ENCODE results near the gene PLA2G6. TPM values are rescaled to one million over a fixed set of nuclear protein-coding genes. Genes with fewer than 3 reads are reported as not detected.

Gene PLA2G6
- total and polyA plus RNA-seq, 2 of the 13 experiments (the other 11 are each of a cell fraction or from before 2014, with no cell fraction given): 4.8 to 11.5 TPM

DNA sequence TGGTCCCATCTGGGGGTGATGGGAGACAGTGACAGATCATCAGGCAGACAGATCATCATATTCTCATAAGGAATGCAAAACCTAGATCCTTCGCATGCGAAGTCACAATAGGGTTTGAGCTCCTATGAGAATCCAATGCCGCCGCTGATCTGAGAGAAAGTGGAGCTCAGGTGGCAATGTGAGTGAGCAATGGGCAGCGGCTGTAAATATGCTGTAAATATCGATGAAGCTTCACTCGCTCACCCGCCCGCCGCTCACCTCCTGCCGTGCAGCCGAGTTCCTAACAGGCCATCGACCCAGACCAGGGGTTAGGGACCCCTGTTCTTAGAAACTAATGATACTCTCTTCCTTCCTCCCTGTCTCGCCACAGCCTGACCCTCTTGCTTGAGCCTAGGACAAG lies 9.4 kb upstream of the PLA2G6 start:
- WGBS (ENCODE audit: low lambda C conversion rate): 82% methylated on average over 14 of the region's 14 CpGs
- Histone ChIP-seq H3K9me3 (ENCODE audit: low read length) (no peaks in the 10 kb centered on the region), H4K20me1 (ENCODE audit: insufficient read depth, low read length) (no peaks in the 10 kb centered on the region), H3K4me3 (replicated peaks in 1 of 3; ENCODE audit: insufficient read depth in 1 of 3, low read depth in 2 of 3, low read length in 3 of 3) (no peak overlapping the region), H3K79me2 (ENCODE audit: insufficient read depth, low read length) (no peaks in the 10 kb centered on the region), H3K36me3 (replicated peaks in 1 of 2; ENCODE audit: control insufficient read depth in 1 of 2, insufficient read depth in 2 of 2, low read length in 2 of 2) (no peaks in the 10 kb centered on the region), H3K4me1 (ENCODE audit: insufficient read depth, low read length) (peaks cover 77% of the 10 kb centered on the region), H3K4me2 (ENCODE audit: low read depth, low read length) (peak overlapping the region; percentile 45; the same call in 1 of the 2 replicates), H3K9ac (ENCODE audit: insufficient read depth, low read depth, low read length) (no peak overlapping the region), H3K27ac (ENCODE audit: extremely low read length, insufficient read depth, low read length) (no peak overlapping the region), H2AFZ (ENCODE audit: low read length) (no peak overlapping the region), H3K27me3 (ENCODE audit: control insufficient read depth in 1 of 2, insufficient read depth in 2 of 2, low read length in 2 of 2) (no peaks in the 10 kb centered on the region)
- intact Hi-C loops (cut with micrococcal nuclease; ENCODE audit: unreplicated experiment) (no loop called here), in situ Hi-C loops (cut with HindIII; ENCODE audit: extremely low pct_ligation_motif_present, low pct_unique_long_range_greater_than_20kb) (no loop called here)
- CTCF ChIA-PET (ENCODE audit: low intra/inter-chr PET ratio, low total read pairs): no interaction called here
- BruUV-seq (replicated peaks): no TSS peak
- FAIRE-seq: no peak
- POLR2A ChIA-PET: interaction anchor here (0.9 to 1.9 kb wide), 2 partner anchors 9 to 13 kb away, joined by 3 to 7 read pairs; partner anchors contain the start of gene PLA2G6
- TF ChIP-seq TAF1 (CRISPR knock-in tag; IDR thresholded peaks at IDR 0.05): no peak
- TF ChIP-seq PLRG1 (conservative IDR thresholded peaks at IDR 0.05): no peak
- TF ChIP-seq TOPORS (CRISPR knock-in tag; IDR thresholded peaks at IDR 0.05): no peak
- TF ChIP-seq ZBTB38 (CRISPR knock-in tag; IDR thresholded peaks at IDR 0.05): peak; percentile 71; the same call in 1 of the 2 replicates
- no peak for TF ChIP-seq U2AF2 (IDR thresholded peaks at IDR 0.05; ENCODE audit: low read depth, low read length)
- TF ChIP-seq HNRNPH1 (optimal IDR thresholded peaks at IDR 0.05; ENCODE audit: low read depth, low read length): no peak
- TF ChIP-seq, protein P1, sequence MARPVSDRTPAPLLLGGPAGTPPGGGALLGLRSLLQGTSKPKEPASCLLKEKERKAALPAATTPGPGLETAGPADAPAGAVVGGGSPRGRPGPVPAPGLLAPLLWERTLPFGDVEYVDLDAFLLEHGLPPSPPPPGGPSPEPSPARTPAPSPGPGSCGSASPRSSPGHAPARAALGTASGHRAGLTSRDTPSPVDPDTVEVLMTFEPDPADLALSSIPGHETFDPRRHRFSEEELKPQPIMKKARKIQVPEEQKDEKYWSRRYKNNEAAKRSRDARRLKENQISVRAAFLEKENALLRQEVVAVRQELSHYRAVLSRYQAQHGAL (CRISPR knock-in tag; IDR thresholded peaks at IDR 0.05; ENCODE audit: not compliant biosample characterization): no peak
- TF ChIP-seq NBN (conservative IDR thresholded peaks at IDR 0.05): no peak
- no peak for ATAC-seq
- DNase-seq (ENCODE audit: low spot score): no peak

DNA sequence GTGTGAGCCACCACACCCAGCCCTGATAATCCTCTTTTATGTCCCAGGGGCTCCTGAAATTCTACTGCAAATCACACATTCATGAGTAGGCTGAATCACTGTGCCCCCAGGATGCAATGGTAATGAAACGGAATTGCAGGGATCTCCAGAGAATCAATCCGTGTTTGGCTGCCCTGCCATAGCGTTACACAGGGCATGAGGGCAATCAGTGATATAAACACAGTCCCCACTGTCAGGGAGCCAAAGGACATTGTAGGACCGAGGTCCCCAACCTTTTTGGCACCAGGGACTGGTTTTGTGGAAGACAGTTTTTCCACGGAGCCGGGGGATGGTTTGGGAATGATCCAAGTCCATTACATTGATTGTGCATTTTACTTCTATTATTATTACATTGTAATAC lies 9.0 kb upstream of the PLA2G6 start:
- DNase-seq (ENCODE audit: low spot score) (no peak), FAIRE-seq (no peak), ATAC-seq (no peak)
- CTCF ChIA-PET (ENCODE audit: low intra/inter-chr PET ratio, low total read pairs): no interaction called here
- H3K9me3 ChIP-seq (ENCODE audit: low read length): no peaks in the 10 kb centered on the region
- no peaks in the 10 kb centered on the region for H3K27me3 ChIP-seq (ENCODE audit: control insufficient read depth in 1 of 2, insufficient read depth in 2 of 2, low read length in 2 of 2)
- H3K4me2 ChIP-seq (ENCODE audit: low read depth, low read length): no peak overlapping the region
- in situ Hi-C loops (cut with HindIII; ENCODE audit: extremely low pct_ligation_motif_present, low pct_unique_long_range_greater_than_20kb) (no loop called here), intact Hi-C loops (cut with micrococcal nuclease; ENCODE audit: unreplicated experiment) (no loop called here)
- H3K27ac ChIP-seq (ENCODE audit: extremely low read length, insufficient read depth, low read length): no peak overlapping the region
- TF ChIP-seq EZH2 (conservative IDR thresholded peaks at IDR 0.05; ENCODE audit: low read depth, low read length) (no peak), ZSCAN9 (CRISPR knock-in tag; IDR thresholded peaks at IDR 0.05; ENCODE audit: borderline replicate concordance) (no peak)
- H3K4me3 ChIP-seq (replicated peaks in 1 of 3; ENCODE audit: insufficient read depth in 1 of 3, low read depth in 2 of 3, low read length in 3 of 3): no peak overlapping the region
- no peaks in the 10 kb centered on the region for H3K36me3 ChIP-seq (replicated peaks in 1 of 2; ENCODE audit: control insufficient read depth in 1 of 2, insufficient read depth in 2 of 2, low read length in 2 of 2)
- no peak overlapping the region for H2AFZ ChIP-seq (ENCODE audit: low read length)
- no peak overlapping the region for H3K9ac ChIP-seq (ENCODE audit: insufficient read depth, low read depth, low read length)
- no peaks in the 10 kb centered on the region for H3K79me2 ChIP-seq (ENCODE audit: insufficient read depth, low read length)
- H4K20me1 ChIP-seq (ENCODE audit: insufficient read depth, low read length): no peaks in the 10 kb centered on the region
- no TSS peak for BruUV-seq (replicated peaks)
- POLR2A ChIA-PET: interaction anchor here (0.9 kb wide), 1 partner anchor 9 kb away, joined by 3 read pairs; the partner anchor contains the start of gene PLA2G6
- H3K4me1 ChIP-seq (ENCODE audit: insufficient read depth, low read length): peaks cover 74% of the 10 kb centered on the region
- 75% methylated on average over 6 of the region's 6 CpGs for WGBS (ENCODE audit: low lambda C conversion rate)
